ENCODE data around the gene SLC44A2.

Gene SLC44A2

DNA sequence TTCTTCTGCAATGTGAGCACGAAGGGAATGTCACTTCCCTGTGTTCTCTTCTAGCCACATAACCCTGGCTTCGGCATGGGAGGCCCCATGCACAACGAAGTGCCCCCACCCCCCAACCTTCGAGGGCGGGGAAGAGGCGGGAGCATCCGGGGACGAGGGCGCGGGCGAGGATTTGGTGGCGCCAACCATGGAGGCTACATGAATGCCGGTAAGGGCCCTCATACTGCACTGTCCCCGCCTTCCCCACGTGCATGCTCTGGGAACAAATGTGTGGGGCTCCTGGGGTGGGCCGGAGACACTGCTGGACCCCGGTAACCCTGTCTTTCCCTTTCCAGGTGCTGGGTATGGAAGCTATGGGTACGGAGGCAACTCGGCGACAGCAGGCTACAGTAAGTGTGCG is 58.2 kb downstream of the SLC44A2 start:
- no peak for DNase-seq

DNA sequence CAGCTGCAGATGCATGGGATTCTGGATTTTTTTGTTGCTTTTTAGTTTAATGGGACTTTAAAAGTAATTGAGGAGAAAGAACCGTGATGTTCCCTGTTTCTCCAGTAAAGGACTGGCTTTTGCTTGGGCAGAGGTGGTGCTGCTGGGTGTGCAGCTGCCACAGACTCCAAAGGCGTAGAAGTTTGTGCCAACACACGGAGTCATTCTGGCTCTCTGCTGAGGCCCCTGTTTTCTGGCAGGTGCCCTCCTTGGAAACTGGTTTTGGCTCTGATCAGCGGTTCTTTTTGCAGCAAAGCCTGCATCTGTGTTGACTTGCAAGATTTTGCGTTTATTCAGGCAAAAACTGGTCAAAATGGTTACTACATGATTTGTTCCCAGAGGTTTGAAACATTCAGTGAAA is 59.9 kb downstream of the SLC44A2 start:
- DNase-seq: no peak

DNA sequence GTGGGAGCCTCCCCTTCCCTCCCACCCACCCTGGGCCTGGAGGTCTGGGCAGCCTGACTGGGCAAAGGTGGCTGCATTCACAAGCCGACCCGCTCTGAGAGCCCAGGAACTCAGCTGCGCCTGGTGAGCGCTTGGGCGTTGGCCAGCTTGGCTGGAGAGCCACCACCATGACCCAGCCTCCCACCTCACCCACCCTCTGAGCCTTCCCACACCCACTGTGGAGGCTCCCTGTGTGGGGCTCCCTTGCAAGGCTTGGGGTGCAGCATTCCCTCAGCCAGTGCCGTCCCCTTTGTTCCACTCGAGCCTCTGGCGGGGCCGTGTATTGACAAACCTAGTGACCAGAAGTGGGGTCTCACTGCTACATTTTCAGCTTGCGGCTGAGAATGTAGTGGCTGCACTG is 60.8 kb downstream of the SLC44A2 start:
- DNase-seq: no peak

GRCh38 chr19:10686661-10687517 is 61.5 kb downstream of the SLC44A2 start:
- DNase-seq: no peak

DNA sequence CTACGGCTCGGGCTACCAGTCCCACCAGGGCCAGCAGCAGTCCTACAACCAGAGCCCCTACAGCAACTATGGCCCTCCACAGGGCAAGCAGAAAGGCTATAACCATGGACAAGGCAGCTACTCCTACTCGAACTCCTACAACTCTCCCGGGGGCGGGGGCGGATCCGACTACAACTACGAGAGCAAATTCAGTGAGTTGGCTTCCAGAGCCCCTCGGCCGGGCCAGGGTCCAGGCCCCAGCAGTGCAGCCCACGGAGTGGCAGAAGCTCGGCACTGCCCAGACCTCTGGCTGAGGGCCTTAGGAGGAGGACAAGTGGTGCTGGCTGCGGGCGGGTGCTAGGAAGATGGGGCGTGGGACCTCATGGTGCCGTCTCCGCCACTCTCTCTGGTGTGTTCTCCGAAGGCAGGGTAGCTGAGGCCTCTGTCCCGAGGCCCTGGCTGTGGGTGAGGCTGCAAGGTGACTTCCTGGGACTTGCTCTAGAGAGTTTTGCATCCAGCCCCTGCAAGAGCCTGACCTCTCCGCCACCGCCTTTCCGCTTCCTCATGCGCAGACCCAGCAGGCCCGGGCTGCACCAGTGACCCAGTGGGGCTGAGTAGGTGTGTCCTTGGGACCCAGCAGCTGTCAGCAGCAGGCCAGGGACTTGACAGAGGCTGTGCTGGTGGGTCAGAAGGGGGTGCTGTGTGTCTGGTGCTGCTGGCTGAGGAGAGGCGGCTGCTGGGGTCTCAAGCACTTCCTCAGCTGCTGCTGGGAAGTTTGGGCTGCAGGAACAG is 62.4 kb downstream of the SLC44A2 start:
- DNase-seq: no peak

- no peak for DNase-seq
Observed at GRCh38 chr19:10688545-10689280, 63.4 kb downstream of the SLC44A2 start.

- DNase-seq: no peak
Observed at GRCh38 chr19:10690341-10690781, 65.0 kb downstream of the SLC44A2 start.

DNA sequence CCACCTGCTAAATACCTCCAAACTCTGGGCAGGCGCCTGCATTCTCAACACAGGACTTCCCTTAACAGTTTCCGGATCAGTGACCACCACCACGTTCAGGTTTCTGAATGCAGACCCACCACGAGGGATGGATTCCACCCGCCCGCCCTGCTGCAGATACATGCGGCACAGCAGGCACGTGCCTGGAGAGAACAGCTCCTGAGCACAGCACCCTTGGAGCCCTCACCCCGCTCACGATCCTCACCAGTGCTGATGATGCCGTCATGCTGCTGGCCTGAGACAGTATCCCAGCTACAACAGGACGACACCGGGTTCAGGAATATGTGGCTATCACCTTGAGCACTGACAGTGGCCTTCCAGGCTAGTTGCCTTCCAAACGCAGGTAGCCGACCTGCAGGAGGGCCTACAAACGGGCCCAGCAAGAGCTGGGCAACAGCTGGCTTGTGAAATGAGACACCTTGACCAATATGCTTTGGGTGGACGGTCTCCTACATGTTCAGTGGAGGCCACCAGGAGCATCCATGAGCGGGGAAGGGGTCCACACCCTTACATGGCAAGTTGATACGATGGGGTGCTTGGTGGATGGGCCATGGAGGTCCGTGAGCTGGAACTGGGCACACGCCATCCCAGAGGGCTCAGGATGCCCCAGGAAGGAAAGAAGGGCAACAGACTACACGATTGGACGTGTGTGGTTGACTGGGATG is 66.0 kb downstream of the SLC44A2 start:
- DNase-seq: no peak

GRCh38 chr19:10691883-10692282 is 66.5 kb downstream of the SLC44A2 start:
- DNase-seq: no peak

GRCh38 chr19:10692673-10693264 is 67.4 kb downstream of the SLC44A2 start:
- DNase-seq: no peak
